Uterus (tissue), 4 donors: ENCODE measurements around the gene ST6GALNAC5. TPM values are rescaled to one million over a fixed set of nuclear protein-coding genes. Genes with fewer than 3 reads are reported as not detected.

Experiments used
- DNase-seq, 2 donors: peaks; one replicate each; pipeline ENCODE4 v3.0.0-alpha.2; 2019 to 2020
- H3K27ac ChIP-seq, 2 donors: fragments of 200-600 bp; sonication (generic); 1 replicate in 1 of 2; 2 replicates in 1 of 2; pipeline ENCODE4 v1.5.1; 2016 to 2018
- H3K27me3 ChIP-seq, 2 donors: fragments of 200-600 bp; sonication (generic); one replicate each; pipeline ENCODE4 v1.5.1; 2018 to 2019; ENCODE audit warnings: control low read depth in 1 of 2
- H3K36me3 ChIP-seq, 2 donors: fragments of 200-600 bp; sonication (generic); one replicate each; pipeline ENCODE4 v1.5.1; 2019; ENCODE audit warnings: control low read depth in 1 of 2
- H3K4me1 ChIP-seq, 2 donors: fragments of 200-600 bp; sonication (generic); one replicate each; pipeline ENCODE4 v1.5.1; 2018 to 2019; ENCODE audit warnings: control low read depth in 1 of 2
- H3K4me3 ChIP-seq, 2 donors: fragments of 200-600 bp; sonication (generic); 1 replicate in 1 of 2; 2 replicates in 1 of 2; pipeline ENCODE4 v1.5.1; 2018 to 2019; ENCODE audit warnings: mild to moderate bottlenecking in 1 of 2
- H3K9me3 ChIP-seq, 2 donors: fragments of 200-600 bp; sonication (generic); one replicate each; pipeline ENCODE4 v1.5.1; 2019; ENCODE audit warnings: control low read depth in 1 of 2
- CTCF ChIP-seq, 4 experiments: fragments of 200-600 bp in 2 of 4; fragments of 450-650 bp in 2 of 4; sonication (generic) in 2 of 4; IDR thresholded peaks; one replicate each; pipeline ENCODE4 v1.5.1; 2016 to 2019; ENCODE audit warnings: antibody characterized with exemption in 4 of 4, mild to moderate bottlenecking in 2 of 4, moderate library complexity in 1 of 4
- POLR2A ChIP-seq, 2 donors: fragments of 450-650 bp; IDR thresholded peaks; one replicate each; pipeline ENCODE4 v1.6.1; 2016; ENCODE audit warnings: antibody characterized with exemption in 2 of 2, mild to moderate bottlenecking in 1 of 2, moderate library complexity in 1 of 2
- intact Hi-C: fragments of 100-400 bp; cut with DNase I; formaldehyde crosslinking; loops from one replicate; pipeline ENCODE4 v1.15.1; 2023; ENCODE audit warnings: low total_unique reads
- total RNA-seq, 4 donors: library from RNA; depleted of rRNA in 3 of 4; stranded (reverse); fragments of >200 nt in 3 of 4; gene quantifications; one replicate each; pipeline versions ENCODE4 v1.1.0 to v1.2.4, GENCODE V29; 2014 to 2023
- donor health status: DM: yes; HTN: yes; CAD: no.

Gene ST6GALNAC5
- total RNA-seq, 4 donors from 2014 or later: 1.4 to 6.4 TPM; not detected in 2

- no peaks in the 10 kb centered on the region for H3K9me3 ChIP-seq
- TF ChIP-seq POLR2A (IDR thresholded peaks at IDR 0.05) (no peak), CTCF (IDR thresholded peaks at IDR 0.05) (no peak)
- H3K27ac ChIP-seq: no peak overlapping the region
- intact Hi-C loops: no loop called here
- no peaks in the 10 kb centered on the region for H3K36me3 ChIP-seq
- H3K4me1 ChIP-seq: no peaks in the 10 kb centered on the region
- DNase-seq: no peak
- no peaks in the 10 kb centered on the region for H3K27me3 ChIP-seq
- no peak overlapping the region for H3K4me3 ChIP-seq
Measured at GRCh38 chr1:76827066-76827465, 40.2 kb upstream of the ST6GALNAC5 start.

DNA sequence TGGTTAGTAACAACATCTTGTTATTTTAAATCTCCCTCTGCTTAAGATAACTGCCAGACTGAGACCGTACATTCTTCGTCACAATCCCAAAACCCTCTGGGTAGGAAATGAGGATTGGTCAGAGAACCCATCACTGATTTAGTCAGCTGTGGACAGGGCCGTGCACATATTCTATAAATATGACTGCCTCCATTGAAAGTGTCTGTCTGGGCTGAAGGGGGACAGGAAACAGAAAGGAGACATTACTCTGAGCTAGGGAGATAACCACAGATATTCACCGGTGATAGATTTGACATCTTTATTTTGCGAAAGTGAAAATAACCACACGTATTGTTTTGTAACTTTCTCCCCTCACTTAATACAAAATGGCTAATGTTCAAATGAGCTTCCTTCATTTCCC is 36.9 kb upstream of the ST6GALNAC5 start:
- Histone ChIP-seq H3K4me3 (no peak overlapping the region), H3K27ac (no peak overlapping the region), H3K9me3 (no peaks in the 10 kb centered on the region), H3K36me3 (no peaks in the 10 kb centered on the region), H3K4me1 (no peaks in the 10 kb centered on the region), H3K27me3 (no peaks in the 10 kb centered on the region)
- intact Hi-C loops: no loop called here
- no peak for DNase-seq
- TF ChIP-seq CTCF (IDR thresholded peaks at IDR 0.05) (no peak), POLR2A (IDR thresholded peaks at IDR 0.05) (no peak)

GRCh38 chr1:76832521-76832920 is 34.8 kb upstream of the ST6GALNAC5 start:
- H3K9me3 ChIP-seq: no peaks in the 10 kb centered on the region
- no peak overlapping the region for H3K27ac ChIP-seq

DNA sequence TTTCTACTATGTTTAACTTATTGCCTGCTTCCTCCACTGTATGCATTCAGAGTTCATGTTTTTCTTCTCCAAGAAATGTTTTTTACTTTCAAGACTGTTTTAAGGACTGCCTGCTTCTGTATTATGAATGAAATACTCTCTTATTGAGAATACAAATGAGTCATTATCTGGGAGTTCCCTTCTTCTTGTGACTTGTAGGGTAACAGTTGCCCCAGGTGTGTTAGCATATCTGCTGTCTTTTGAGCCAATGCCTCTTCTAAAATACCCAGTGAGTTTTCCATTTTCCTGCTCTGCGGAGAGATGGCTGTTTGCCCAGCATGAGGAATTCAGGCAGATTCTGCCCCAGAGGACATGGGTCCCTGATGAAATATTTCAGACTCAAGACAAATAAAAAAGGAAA is 34.1 kb upstream of the ST6GALNAC5 start:
- DNase-seq: no peak
- no peaks in the 10 kb centered on the region for H3K4me1 ChIP-seq
- no peak overlapping the region for H3K27ac ChIP-seq
- no peak overlapping the region for H3K4me3 ChIP-seq
- intact Hi-C loops: no loop called here
- TF ChIP-seq POLR2A (IDR thresholded peaks at IDR 0.05): no peak
- no peak for TF ChIP-seq CTCF (IDR thresholded peaks at IDR 0.05)
- H3K36me3 ChIP-seq: no peaks in the 10 kb centered on the region
- H3K9me3 ChIP-seq: no peaks in the 10 kb centered on the region
- no peaks in the 10 kb centered on the region for H3K27me3 ChIP-seq

More at GRCh38 chr1:76832521-76832920, 34.8 kb upstream of the ST6GALNAC5 start:
- Histone ChIP-seq H3K4me3 (no peak overlapping the region), H3K4me1 (no peaks in the 10 kb centered on the region), H3K27me3 (no peaks in the 10 kb centered on the region), H3K36me3 (no peaks in the 10 kb centered on the region)
- no peak for DNase-seq
- TF ChIP-seq POLR2A (IDR thresholded peaks at IDR 0.05): no peak
- TF ChIP-seq CTCF (IDR thresholded peaks at IDR 0.05): no peak
- intact Hi-C loops: no loop called here

- Histone ChIP-seq H3K27ac (no peak overlapping the region), H3K36me3 (no peaks in the 10 kb centered on the region), H3K4me3 (no peak overlapping the region), H3K4me1 (no peaks in the 10 kb centered on the region), H3K27me3 (no peaks in the 10 kb centered on the region), H3K9me3 (no peaks in the 10 kb centered on the region)
- TF ChIP-seq POLR2A (IDR thresholded peaks at IDR 0.05) (no peak), CTCF (IDR thresholded peaks at IDR 0.05) (no peak)
- DNase-seq: no peak
- intact Hi-C loops: no loop called here
Measured at GRCh38 chr1:76833856-76834255, 33.4 kb upstream of the ST6GALNAC5 start.
